HCT116 (cell line): ENCODE results near the gene ZNF660. TPM values are rescaled to one million over a fixed set of nuclear protein-coding genes. Genes with fewer than 3 reads are reported as not detected.

Source experiments
- ATAC-seq: fragments of 200-7000 bp; cut with Tn5 transposase; 2 replicates; pipeline ENCODE4 v1.9.1; 2020; ENCODE audit warnings: mild to moderate bottlenecking, moderate library complexity
- Bru-seq: library from RNA; stranded (reverse); fragments of 400-500 nt; gene quantifications from one replicate; lab custom pipeline; 2021; lab: Mats Ljungman, UMichigan
- BruChase-seq, 2 experiments: library from RNA; stranded (reverse); fragments of 400-500 nt; gene quantifications; one replicate each; lab custom pipeline; 2021; lab: Mats Ljungman, UMichigan
- BruUV-seq: library from RNA; stranded (reverse); fragments of 400-500 nt; replicated peaks from 2 replicates; lab custom pipeline; 2021; lab: Mats Ljungman, UMichigan
- CTCF ChIA-PET: fragments of 300-600 bp; sonication (Branson Sonifier 250); formaldehyde crosslinking; loops from one replicate; lab custom pipeline; 2021; ENCODE audit warnings: antibody characterized with exemption; lab: Charles Lee
- POLR2A ChIA-PET: fragments of 300-600, 350-600 bp; sonication (Branson Sonifier 250); formaldehyde crosslinking; loops from one replicate; lab custom pipeline; 2021; ENCODE audit warnings: antibody characterized with exemption; lab: Charles Lee
- RAD21 ChIA-PET, 2 experiments: fragments of 300-600 bp; sonication (Branson Sonifier 250); formaldehyde crosslinking; loops; one replicate each; lab custom pipeline; 2023; ENCODE audit warnings: low total read pairs in 2 of 2; ENCODE audit not compliant: uncharacterized antibody in 2 of 2, unreplicated experiment in 2 of 2, low non-redundant PET in 1 of 2; lab: Charles Lee
- DNase-seq: peaks from one replicate; pipeline ENCODE4 v3.0.0-alpha.2; 2010; ENCODE audit warnings: low read depth, low spot score
- H2AFZ ChIP-seq: fragments of 200-600 bp; shearing (Covaris generic), sonication (generic); 2 replicates; pipeline ENCODE4 v1.6.1; 2017; ENCODE audit warnings: low read depth, mixed run types, mixed read lengths, antibody characterized with exemption, low read length; ENCODE audit not compliant: poor library complexity, severe bottlenecking
- H3K27ac ChIP-seq: 2 replicates; pipeline ENCODE4 v1.5.1; 2012; ENCODE audit warnings: low read depth, low read length
- H3K27me3 ChIP-seq: fragments of 200-600 bp; sonication (generic); 2 replicates; pipeline ENCODE4 v1.6.1; 2016; ENCODE audit warnings: mixed run types, low read length, mixed read lengths; ENCODE audit not compliant: insufficient read depth
- H3K36me3 ChIP-seq, 2 experiments: fragments of 200-500 bp in 1 of 2; fragments of 200-600 bp in 1 of 2; sonication (Bioruptor generic) in 1 of 2; sonication (generic) in 1 of 2; 2 replicates each; pipeline versions ENCODE4 v1.5.1 to v1.6.1; 2014 to 2016; ENCODE audit warnings: low read length in 2 of 2, inconsistent platforms in 1 of 2, mixed read lengths in 1 of 2, mixed run types in 1 of 2; ENCODE audit not compliant: insufficient read depth in 2 of 2, control insufficient read depth in 1 of 2
- H3K4me1 ChIP-seq, 2 experiments: fragments of 200-600 bp in 1 of 2; sonication (generic) in 1 of 2; 2 replicates each; pipeline versions ENCODE4 v1.5.1 to v1.6.1; 2012 to 2017; ENCODE audit warnings: low read length in 2 of 2, inconsistent platforms in 1 of 2, mild to moderate bottlenecking in 1 of 2, mixed read lengths in 1 of 2, mixed run types in 1 of 2, moderate library complexity in 1 of 2; ENCODE audit not compliant: insufficient read depth in 2 of 2, control insufficient read depth in 1 of 2
- H3K4me2 ChIP-seq: fragments of 200-600 bp; sonication (generic); 2 replicates; pipeline ENCODE4 v1.6.1; 2017; ENCODE audit warnings: mixed run types, low read length, mixed read lengths
- H3K4me3 ChIP-seq, 2 experiments: fragments of 200-600 bp in 1 of 2; sonication (generic) in 1 of 2; replicated peaks in 1 of 2; 2 replicates each; pipeline ENCODE4 v1.5.1; 2011 to 2016; ENCODE audit warnings: low read length in 2 of 2, control low read depth in 1 of 2, low read depth in 1 of 2, mild to moderate bottlenecking in 1 of 2, mixed read lengths in 1 of 2, mixed run types in 1 of 2
- H3K79me2 ChIP-seq: fragments of 200-600 bp; sonication (generic); 2 replicates; pipeline ENCODE4 v1.6.1; 2017; ENCODE audit warnings: mild to moderate bottlenecking, mixed run types, low read length, moderate library complexity, mixed read lengths; ENCODE audit not compliant: insufficient read depth
- H3K9ac ChIP-seq: fragments of 200-600 bp; sonication (generic); 2 replicates; pipeline ENCODE4 v1.6.1; 2016; ENCODE audit warnings: low read length, mixed read lengths
- H3K9me2 ChIP-seq: fragments of 200-600 bp; sonication (generic), shearing (Covaris generic); 2 replicates; pipeline ENCODE4 v1.6.1; 2017; ENCODE audit warnings: mixed run types, mild to moderate bottlenecking, moderate library complexity; ENCODE audit not compliant: insufficient read depth
- H3K9me3 ChIP-seq, 2 experiments: fragments of 200-500 bp in 1 of 2; fragments of 200-600 bp in 1 of 2; sonication (Bioruptor generic) in 1 of 2; sonication (generic) in 1 of 2; 2 replicates each; pipeline ENCODE4 v1.6.1; 2014 to 2017; ENCODE audit warnings: low read length in 2 of 2, mixed read lengths in 2 of 2, inconsistent platforms in 1 of 2, low read depth in 1 of 2, mild to moderate bottlenecking in 1 of 2, mixed run types in 1 of 2, moderate library complexity in 1 of 2; ENCODE audit not compliant: control insufficient read depth in 1 of 2, insufficient read depth in 1 of 2
- H4K20me1 ChIP-seq: fragments of 200-600 bp; sonication (generic), shearing (Covaris generic); 2 replicates; pipeline ENCODE4 v1.6.1; 2017; ENCODE audit warnings: mixed run types, mild to moderate bottlenecking, moderate library complexity; ENCODE audit not compliant: insufficient read depth
- ATF3 ChIP-seq: IDR thresholded peaks from 2 replicates; pipeline ENCODE4 v1.6.1; 2012
- CBX3 ChIP-seq: IDR thresholded peaks from 2 replicates; pipeline ENCODE4 v1.6.1; 2012; ENCODE audit warnings: low read depth
- CEBPB ChIP-seq: IDR thresholded peaks from 2 replicates; pipeline ENCODE4 v1.6.1; 2012; ENCODE audit warnings: low read depth
- EGR1 ChIP-seq: IDR thresholded peaks from 2 replicates; pipeline ENCODE4 v1.6.1; 2012; ENCODE audit warnings: low read depth
- EZH2 ChIP-seq: fragments of 200-600 bp; sonication (generic); IDR thresholded peaks from 2 replicates; pipeline ENCODE4 v1.6.1; 2017; ENCODE audit warnings: antibody characterized with exemption, mixed run types
- EZH2phosphoT487 ChIP-seq: fragments of 200-600 bp; IDR thresholded peaks from 2 replicates; pipeline ENCODE4 v1.6.1; 2018; ENCODE audit warnings: antibody characterized with exemption, borderline replicate concordance
- FOSL1 ChIP-seq: IDR thresholded peaks from 2 replicates; pipeline ENCODE4 v1.6.1; 2012; ENCODE audit warnings: low read depth
- JUND ChIP-seq: IDR thresholded peaks from 2 replicates; pipeline ENCODE4 v1.6.1; 2012
- POLR2A ChIP-seq: IDR thresholded peaks from 2 replicates; pipeline ENCODE4 v1.7.0; 2011; ENCODE audit warnings: borderline replicate concordance; ENCODE audit not compliant: insufficient read depth, insufficient read length; ENCODE audit errors: extremely low read depth
- POLR2AphosphoS5 ChIP-seq: IDR thresholded peaks from 2 replicates; pipeline ENCODE4 v1.6.1; 2011; ENCODE audit warnings: mild to moderate bottlenecking, low read depth, low read length, moderate library complexity
- SIN3A ChIP-seq: IDR thresholded peaks from 2 replicates; pipeline ENCODE4 v1.6.1; 2012; ENCODE audit warnings: low read depth
- TCF7L2 ChIP-seq: IDR thresholded peaks from 2 replicates; pipeline ENCODE4 v1.7.0; 2011; ENCODE audit warnings: borderline replicate concordance, inconsistent platforms; ENCODE audit not compliant: insufficient read depth, insufficient read length; ENCODE audit errors: extremely low read depth
- YY1 ChIP-seq: IDR thresholded peaks from 2 replicates; pipeline ENCODE4 v1.6.1; 2011; ENCODE audit warnings: low read length, low read depth, moderate library complexity, mild to moderate bottlenecking; ENCODE audit not compliant: insufficient replicate concordance; ENCODE audit errors: extremely low read depth
- ZFX ChIP-seq: fragments of 450-650 bp; IDR thresholded peaks from 2 replicates; pipeline ENCODE4 v1.6.1; 2017
- ZNF274 ChIP-seq: fragments of 200-500 bp; sonication (Bioruptor generic); IDR thresholded peaks from 2 replicates; pipeline ENCODE4 v1.6.1; 2014; ENCODE audit warnings: mild to moderate bottlenecking, low read depth, low read length, inconsistent platforms
- intact Hi-C: fragments of 100-400 bp; cut with micrococcal nuclease; formaldehyde crosslinking; loops from 2 replicates; pipeline ENCODE4 v1.10.0; 2022
- long read RNA-seq: library from polyadenylated mRNA; unstranded; transcript quantifications from one replicate; pipeline ENCODE4 v2.0.0, GENCODE V29; 2021; ENCODE audit not compliant: unreplicated experiment
- polyA plus RNA-seq: library from polyadenylated mRNA; unstranded; fragments of >200 nt; gene quantifications from 2 replicates; pipeline ENCODE4 v1.2.1, GENCODE V29; 2012; ENCODE audit warnings: missing spikeins
- total RNA-seq: library from RNA; stranded (reverse); gene quantifications from one replicate; pipeline ENCODE4 v1.2.1, GENCODE V29; 2021; ENCODE audit not compliant: unreplicated experiment
- TF ChIP-seq, protein P1 (sequence below): IDR thresholded peaks from 2 replicates; pipeline ENCODE4 v1.6.1; 2011; ENCODE audit warnings: mild to moderate bottlenecking, low read length, moderate library complexity; ENCODE audit not compliant: insufficient replicate concordance; ENCODE audit errors: extremely low read depth
- TF ChIP-seq, protein P2 (sequence below): IDR thresholded peaks from 2 replicates; pipeline ENCODE4 v1.6.1; 2012; ENCODE audit warnings: low read depth
- TF ChIP-seq, protein P3 (sequence below): IDR thresholded peaks from 2 replicates; pipeline ENCODE4 v1.6.1; 2012

The ZNF660 gene
- total RNA-seq (not detected), Bru-seq, nascent RNA (not detected), BruChase-seq, experiment 1, labeled RNA remaining after a 6-hour chase (percentile 6 among the genes with signal in this experiment), BruChase-seq, experiment 2, labeled RNA remaining after a 2-hour chase (not detected)
- polyA plus RNA-seq, result 0.03 TPM in 1 of 2 replicates, not detected in the other
- long read RNA-seq, result 0 reads

DNA sequence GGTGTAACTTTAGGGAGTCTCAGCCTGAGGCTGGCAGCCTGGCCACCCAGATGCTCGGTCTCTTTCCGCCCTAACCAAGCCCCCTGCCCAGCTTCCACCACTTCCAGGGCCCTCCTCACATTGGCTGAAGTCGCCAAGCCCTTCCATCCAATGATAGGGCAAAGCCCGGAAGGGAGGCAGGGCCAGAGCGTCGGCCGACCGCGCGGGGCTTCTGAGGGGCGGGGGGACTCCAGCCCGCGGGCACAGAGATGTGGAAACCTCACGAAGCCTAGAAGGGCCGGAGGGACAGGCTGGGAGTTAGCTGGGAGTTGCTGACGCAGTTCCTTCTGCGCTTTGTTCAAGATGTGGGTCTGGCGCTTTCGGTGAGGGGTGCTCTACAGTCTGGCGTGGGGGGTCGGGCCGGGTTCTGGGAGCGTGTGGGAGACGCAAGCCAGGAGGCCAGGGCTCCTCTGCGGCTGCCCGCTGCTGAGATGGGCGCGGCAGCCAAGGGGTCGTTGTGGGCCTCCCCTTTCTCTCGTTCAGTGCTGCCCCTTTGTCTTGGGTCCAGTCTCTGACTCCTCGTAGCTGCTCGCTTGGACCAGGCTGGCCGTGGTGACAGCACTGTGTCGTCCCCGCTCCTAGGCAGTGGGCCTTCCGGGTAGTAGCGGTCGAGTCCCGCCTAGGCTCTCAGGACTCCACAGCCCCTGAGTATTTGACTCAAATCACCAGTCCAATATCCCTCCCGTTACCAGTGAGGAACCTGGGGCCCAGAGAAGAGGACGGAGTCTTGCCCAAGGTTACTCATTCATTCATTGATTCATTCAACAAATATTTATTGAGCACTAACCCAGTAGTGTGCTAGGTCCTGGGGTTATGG, at the start of gene ZNF660:
TSS of gene ZNF660 (plus strand) at position 319 of the 856 bp plus-strand sequence. CDS start 9,230 bp downstream, outside the sequence.
- no peak for ATAC-seq
- H2AFZ ChIP-seq, result no peak within 1 kb of the TSS
- ChIA-PET CTCF (no interaction called here), RAD21 (no interaction called here), POLR2A (no interaction called here)
- no peaks in the 10 kb centered on the region for H3K79me2 ChIP-seq
- H3K9ac ChIP-seq, result no peak within 1 kb of the TSS
- no peaks in the 10 kb centered on the region for H4K20me1 ChIP-seq
- no peaks in the 10 kb centered on the region for H3K9me3 ChIP-seq
- H3K9me2 ChIP-seq, result no peaks in the 10 kb centered on the region
- intact Hi-C loops, result no loop called here
- H3K4me1 ChIP-seq, result no peaks in the 10 kb centered on the region
- no peaks in the 10 kb centered on the region for H3K36me3 ChIP-seq
- BruUV-seq, result no TSS peak
- H3K4me3 ChIP-seq, result no peak within 1 kb of the TSS
- TF ChIP-seq POLR2AphosphoS5, result no peak
- TF ChIP-seq CEBPB, result no peak
- no peak for TF ChIP-seq EZH2
- no peak for TF ChIP-seq FOSL1
- TF ChIP-seq SIN3A, result no peak
- no peak for TF ChIP-seq TCF7L2
- TF ChIP-seq ZNF274, result no peak
- TF ChIP-seq YY1, result no peak
- no peak for TF ChIP-seq POLR2A
- TF ChIP-seq, protein P1, sequence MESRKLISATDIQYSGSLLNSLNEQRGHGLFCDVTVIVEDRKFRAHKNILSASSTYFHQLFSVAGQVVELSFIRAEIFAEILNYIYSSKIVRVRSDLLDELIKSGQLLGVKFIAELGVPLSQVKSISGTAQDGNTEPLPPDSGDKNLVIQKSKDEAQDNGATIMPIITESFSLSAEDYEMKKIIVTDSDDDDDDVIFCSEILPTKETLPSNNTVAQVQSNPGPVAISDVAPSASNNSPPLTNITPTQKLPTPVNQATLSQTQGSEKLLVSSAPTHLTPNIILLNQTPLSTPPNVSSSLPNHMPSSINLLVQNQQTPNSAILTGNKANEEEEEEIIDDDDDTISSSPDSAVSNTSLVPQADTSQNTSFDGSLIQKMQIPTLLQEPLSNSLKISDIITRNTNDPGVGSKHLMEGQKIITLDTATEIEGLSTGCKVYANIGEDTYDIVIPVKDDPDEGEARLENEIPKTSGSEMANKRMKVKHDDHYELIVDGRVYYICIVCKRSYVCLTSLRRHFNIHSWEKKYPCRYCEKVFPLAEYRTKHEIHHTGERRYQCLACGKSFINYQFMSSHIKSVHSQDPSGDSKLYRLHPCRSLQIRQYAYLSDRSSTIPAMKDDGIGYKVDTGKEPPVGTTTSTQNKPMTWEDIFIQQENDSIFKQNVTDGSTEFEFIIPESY, result no peak
- TF ChIP-seq, protein P2, sequence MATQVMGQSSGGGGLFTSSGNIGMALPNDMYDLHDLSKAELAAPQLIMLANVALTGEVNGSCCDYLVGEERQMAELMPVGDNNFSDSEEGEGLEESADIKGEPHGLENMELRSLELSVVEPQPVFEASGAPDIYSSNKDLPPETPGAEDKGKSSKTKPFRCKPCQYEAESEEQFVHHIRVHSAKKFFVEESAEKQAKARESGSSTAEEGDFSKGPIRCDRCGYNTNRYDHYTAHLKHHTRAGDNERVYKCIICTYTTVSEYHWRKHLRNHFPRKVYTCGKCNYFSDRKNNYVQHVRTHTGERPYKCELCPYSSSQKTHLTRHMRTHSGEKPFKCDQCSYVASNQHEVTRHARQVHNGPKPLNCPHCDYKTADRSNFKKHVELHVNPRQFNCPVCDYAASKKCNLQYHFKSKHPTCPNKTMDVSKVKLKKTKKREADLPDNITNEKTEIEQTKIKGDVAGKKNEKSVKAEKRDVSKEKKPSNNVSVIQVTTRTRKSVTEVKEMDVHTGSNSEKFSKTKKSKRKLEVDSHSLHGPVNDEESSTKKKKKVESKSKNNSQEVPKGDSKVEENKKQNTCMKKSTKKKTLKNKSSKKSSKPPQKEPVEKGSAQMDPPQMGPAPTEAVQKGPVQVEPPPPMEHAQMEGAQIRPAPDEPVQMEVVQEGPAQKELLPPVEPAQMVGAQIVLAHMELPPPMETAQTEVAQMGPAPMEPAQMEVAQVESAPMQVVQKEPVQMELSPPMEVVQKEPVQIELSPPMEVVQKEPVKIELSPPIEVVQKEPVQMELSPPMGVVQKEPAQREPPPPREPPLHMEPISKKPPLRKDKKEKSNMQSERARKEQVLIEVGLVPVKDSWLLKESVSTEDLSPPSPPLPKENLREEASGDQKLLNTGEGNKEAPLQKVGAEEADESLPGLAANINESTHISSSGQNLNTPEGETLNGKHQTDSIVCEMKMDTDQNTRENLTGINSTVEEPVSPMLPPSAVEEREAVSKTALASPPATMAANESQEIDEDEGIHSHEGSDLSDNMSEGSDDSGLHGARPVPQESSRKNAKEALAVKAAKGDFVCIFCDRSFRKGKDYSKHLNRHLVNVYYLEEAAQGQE, result no peak
- TF ChIP-seq, protein P3, sequence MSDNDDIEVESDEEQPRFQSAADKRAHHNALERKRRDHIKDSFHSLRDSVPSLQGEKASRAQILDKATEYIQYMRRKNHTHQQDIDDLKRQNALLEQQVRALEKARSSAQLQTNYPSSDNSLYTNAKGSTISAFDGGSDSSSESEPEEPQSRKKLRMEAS, result no peak
- TF ChIP-seq ZFX, result no peak
- TF ChIP-seq EZH2phosphoT487, result no peak
- TF ChIP-seq ATF3, result no peak
- no peak for TF ChIP-seq EGR1
- no peak for TF ChIP-seq JUND
- TF ChIP-seq CBX3, result no peak
- no peaks in the 10 kb centered on the region for H3K27me3 ChIP-seq
- no peak within 1 kb of the TSS for H3K4me2 ChIP-seq
- H3K27ac ChIP-seq, result no peak within 1 kb of the TSS
- DNase-seq, result no peak
